Nephron (organoid): ENCODE results near the gene GPC1.
A peak's percentile ranks its signal among the peaks of the same experiment; 100 is the strongest.

Experiments
- H3K27ac Mint-ChIP-seq, 3 experiments: 2 replicates each; pipeline ENCODE4 v1.8.0; 2020; ENCODE audit warnings: mixed read lengths in 3 of 3, mild to moderate bottlenecking in 2 of 3, moderate library complexity in 1 of 3
- H3K27me3 Mint-ChIP-seq: 2 replicates; pipeline ENCODE4 v1.8.0; 2021; ENCODE audit warnings: low read depth, mild to moderate bottlenecking, moderate library complexity, mixed read lengths
- H3K36me3 Mint-ChIP-seq: 2 replicates; pipeline ENCODE4 v1.8.0; 2020; ENCODE audit warnings: low read depth, mixed read lengths
- H3K4me1 Mint-ChIP-seq: 2 replicates; pipeline ENCODE4 v1.8.0; 2020; ENCODE audit warnings: mixed read lengths
- H3K4me3 Mint-ChIP-seq, 3 experiments: 2 replicates each; pipeline ENCODE4 v1.8.0; 2020; ENCODE audit warnings: mild to moderate bottlenecking in 3 of 3, mixed read lengths in 3 of 3, moderate library complexity in 2 of 3
- H3K9me3 Mint-ChIP-seq: 2 replicates; pipeline ENCODE4 v1.8.0; 2020; ENCODE audit warnings: mixed read lengths
- CTCF ChIP-seq, 3 experiments: fragments of 200-600 bp; sonication (generic); IDR thresholded peaks; one replicate each; pipeline ENCODE4 v1.5.0; 2021; ENCODE audit warnings: antibody characterized with exemption in 3 of 3; ENCODE audit not compliant: unreplicated experiment in 3 of 3

Gene GPC1

GRCh38 chr2:240388471-240389301 is 46.8 kb upstream of the GPC1 start:
- no peak for TF ChIP-seq CTCF (IDR thresholded peaks at IDR 0.05; ENCODE audit: unreplicated experiment in 3 of 3)
- Mint-ChIP-seq H3K27ac (no peak overlapping the region), H3K27me3 (peaks cover 8% of the 10 kb centered on the region), H3K9me3 (no peaks in the 10 kb centered on the region), H3K4me1 (peaks cover 16% of the 10 kb centered on the region), H3K36me3 (no peaks in the 10 kb centered on the region), H3K4me3 (no peak overlapping the region)

GRCh38 chr2:240389302-240389805 is 46.1 kb upstream of the GPC1 start:
- Mint-ChIP-seq H3K4me3 (no peak overlapping the region), H3K27me3 (peaks cover 5% of the 10 kb centered on the region), H3K36me3 (no peaks in the 10 kb centered on the region), H3K27ac (peak overlapping the region in 1 of 3 experiments; percentile 80), H3K9me3 (no peaks in the 10 kb centered on the region), H3K4me1 (peaks cover 16% of the 10 kb centered on the region)
- no peak for TF ChIP-seq CTCF (IDR thresholded peaks at IDR 0.05; ENCODE audit: unreplicated experiment in 3 of 3)

GRCh38 chr2:240390091-240391073 is 45.1 kb upstream of the GPC1 start:
- Mint-ChIP-seq H3K9me3 (no peaks in the 10 kb centered on the region), H3K27ac (no peak overlapping the region), H3K27me3 (peaks cover 9% of the 10 kb centered on the region), H3K4me3 (no peak overlapping the region), H3K4me1 (peaks cover 12% of the 10 kb centered on the region), H3K36me3 (no peaks in the 10 kb centered on the region)
- no peak for TF ChIP-seq CTCF (IDR thresholded peaks at IDR 0.05; ENCODE audit: unreplicated experiment in 3 of 3)

GRCh38 chr2:240391111-240392051 is 44.1 kb upstream of the GPC1 start:
- H3K27me3 Mint-ChIP-seq: peaks cover 9% of the 10 kb centered on the region
- H3K36me3 Mint-ChIP-seq: no peaks in the 10 kb centered on the region
- H3K9me3 Mint-ChIP-seq: no peaks in the 10 kb centered on the region
- TF ChIP-seq CTCF (IDR thresholded peaks at IDR 0.05; ENCODE audit: unreplicated experiment in 3 of 3): no peak
- H3K4me3 Mint-ChIP-seq: no peak overlapping the region
- H3K27ac Mint-ChIP-seq: no peak overlapping the region
- H3K4me1 Mint-ChIP-seq: peaks cover 12% of the 10 kb centered on the region
